ENCODE measurements around the gene DDX20.

Gene DDX20

GRCh38 chr1:111716333-111716732, 39.4 kb upstream of the DDX20 start:
- Histone ChIP-seq H3K4ac (ENCODE audit: low read length) (no peak overlapping the region), H3K18ac (ENCODE audit: low read length) (no peak overlapping the region), H4K8ac (ENCODE audit: low read depth, low read length) (no peak overlapping the region), H3K4me2 (ENCODE audit: insufficient read depth, low read length, poor library complexity, severe bottlenecking) (no peak overlapping the region), H2AK5ac (ENCODE audit: low read depth, low read length) (no peak overlapping the region), H3K9ac (ENCODE audit: low read depth, low read length, poor library complexity) (no peak overlapping the region), H3K36me3 (replicated peaks in 1 of 2; ENCODE audit: control insufficient read depth in 2 of 2, insufficient read depth in 2 of 2, low read length in 2 of 2) (peaks cover 0 to 11% of the 10 kb centered on the region in 2 donors), H4K91ac (ENCODE audit: low read depth, low read length, poor library complexity) (no peak overlapping the region), H3K4me3 (ENCODE audit: low read length in 2 of 2) (no peak overlapping the region), H2AFZ (ENCODE audit: low read length) (no peak overlapping the region), H2BK12ac (ENCODE audit: low read length) (no peak overlapping the region), H3K27ac (replicated peaks; ENCODE audit: low read length) (no peak overlapping the region), H3K79me1 (ENCODE audit: low read depth, low read length) (no peaks in the 10 kb centered on the region), H2BK15ac (ENCODE audit: low read length) (no peak overlapping the region), H3K4me1 (ENCODE audit: control insufficient read depth in 2 of 2, insufficient read depth in 1 of 2, low read depth in 1 of 2, low read length in 2 of 2) (no peaks in the 10 kb centered on the region), H2BK5ac (ENCODE audit: low read length) (no peak overlapping the region), H3K23ac (ENCODE audit: low read depth, low read length, poor library complexity) (no peak overlapping the region), H3K14ac (ENCODE audit: low read length) (no peak overlapping the region), H2BK120ac (ENCODE audit: low read depth, low read length) (no peak overlapping the region), H3K9me3 (replicated peaks in 1 of 2; ENCODE audit: control insufficient read depth in 2 of 2, insufficient read depth in 1 of 2, low read depth in 1 of 2, low read length in 2 of 2) (no peaks in the 10 kb centered on the region), H3K27me3 (ENCODE audit: control insufficient read depth in 3 of 3, insufficient read depth in 3 of 3, low read depth in 1 of 3, low read length in 3 of 3) (no peaks in the 10 kb centered on the region)
- no CpG with 5 or more reads among the region's 3 CpGs for WGBS, 2 donors (ENCODE audit: extremely low coverage in 2 of 2, insufficient read length in 2 of 2, insufficient replicate concordance in 1 of 2)
- DNase-seq (ENCODE audit: low spot score): no peak

GRCh38 chr1:111717450-111717849, 38.3 kb upstream of the DDX20 start:
- Histone ChIP-seq H3K4me1 (ENCODE audit: control insufficient read depth in 2 of 2, insufficient read depth in 1 of 2, low read depth in 1 of 2, low read length in 2 of 2) (no peaks in the 10 kb centered on the region), H2BK12ac (ENCODE audit: low read length) (no peak overlapping the region), H3K36me3 (replicated peaks in 1 of 2; ENCODE audit: control insufficient read depth in 2 of 2, insufficient read depth in 2 of 2, low read length in 2 of 2) (peaks cover 0 to under 1% of the 10 kb centered on the region in 2 donors), H2AK5ac (ENCODE audit: low read depth, low read length) (no peak overlapping the region), H3K4ac (ENCODE audit: low read length) (no peak overlapping the region), H3K27me3 (ENCODE audit: control insufficient read depth in 3 of 3, insufficient read depth in 3 of 3, low read depth in 1 of 3, low read length in 3 of 3) (no peaks in the 10 kb centered on the region), H3K4me2 (ENCODE audit: insufficient read depth, low read length, poor library complexity, severe bottlenecking) (no peak overlapping the region), H3K79me1 (ENCODE audit: low read depth, low read length) (no peaks in the 10 kb centered on the region), H4K8ac (ENCODE audit: low read depth, low read length) (no peak overlapping the region), H2AFZ (ENCODE audit: low read length) (no peak overlapping the region), H3K14ac (ENCODE audit: low read length) (no peak overlapping the region), H2BK120ac (ENCODE audit: low read depth, low read length) (no peak overlapping the region), H3K9ac (ENCODE audit: low read depth, low read length, poor library complexity) (no peak overlapping the region), H3K23ac (ENCODE audit: low read depth, low read length, poor library complexity) (no peak overlapping the region), H3K9me3 (replicated peaks in 1 of 2; ENCODE audit: control insufficient read depth in 2 of 2, insufficient read depth in 1 of 2, low read depth in 1 of 2, low read length in 2 of 2) (no peaks in the 10 kb centered on the region), H4K91ac (ENCODE audit: low read depth, low read length, poor library complexity) (no peak overlapping the region), H3K27ac (replicated peaks; ENCODE audit: low read length) (no peak overlapping the region), H3K18ac (ENCODE audit: low read length) (no peak overlapping the region), H3K4me3 (ENCODE audit: low read length in 2 of 2) (no peak overlapping the region), H2BK5ac (ENCODE audit: low read length) (no peak overlapping the region), H2BK15ac (ENCODE audit: low read length) (no peak overlapping the region)
- WGBS, 2 donors (ENCODE audit: extremely low coverage in 2 of 2, insufficient read length in 2 of 2, insufficient replicate concordance in 1 of 2): no CpG with 5 or more reads among the region's 2 CpGs
- no peak for DNase-seq (ENCODE audit: low spot score)

- no peak overlapping the region for H3K18ac ChIP-seq (ENCODE audit: low read length)
- no peak overlapping the region for H2BK5ac ChIP-seq (ENCODE audit: low read length)
- no peak overlapping the region for H3K9ac ChIP-seq (ENCODE audit: low read depth, low read length, poor library complexity)
- H3K9me3 ChIP-seq (replicated peaks in 1 of 2; ENCODE audit: control insufficient read depth in 2 of 2, insufficient read depth in 1 of 2, low read depth in 1 of 2, low read length in 2 of 2): no peaks in the 10 kb centered on the region
- H4K8ac ChIP-seq (ENCODE audit: low read depth, low read length): no peak overlapping the region
- H3K27ac ChIP-seq (replicated peaks; ENCODE audit: low read length): no peak overlapping the region
- DNase-seq (ENCODE audit: low spot score): no peak
- no peaks in the 10 kb centered on the region for H3K27me3 ChIP-seq (ENCODE audit: control insufficient read depth in 3 of 3, insufficient read depth in 3 of 3, low read depth in 1 of 3, low read length in 3 of 3)
- no peak overlapping the region for H2BK15ac ChIP-seq (ENCODE audit: low read length)
- H3K14ac ChIP-seq (ENCODE audit: low read length): no peak overlapping the region
- no peak overlapping the region for H2BK120ac ChIP-seq (ENCODE audit: low read depth, low read length)
- H3K4me3 ChIP-seq (ENCODE audit: low read length in 2 of 2): no peak overlapping the region
- no peak overlapping the region for H4K91ac ChIP-seq (ENCODE audit: low read depth, low read length, poor library complexity)
- no peak overlapping the region for H3K4me2 ChIP-seq (ENCODE audit: insufficient read depth, low read length, poor library complexity, severe bottlenecking)
- H3K79me1 ChIP-seq (ENCODE audit: low read depth, low read length): no peaks in the 10 kb centered on the region
- H3K4me1 ChIP-seq (ENCODE audit: control insufficient read depth in 2 of 2, insufficient read depth in 1 of 2, low read depth in 1 of 2, low read length in 2 of 2): peaks cover 0 to under 1% of the 10 kb centered on the region in 2 donors
- H2AFZ ChIP-seq (ENCODE audit: low read length): no peak overlapping the region
- no peak overlapping the region for H2AK5ac ChIP-seq (ENCODE audit: low read depth, low read length)
- no peak overlapping the region for H3K23ac ChIP-seq (ENCODE audit: low read depth, low read length, poor library complexity)
- H3K36me3 ChIP-seq (replicated peaks in 1 of 2; ENCODE audit: control insufficient read depth in 2 of 2, insufficient read depth in 2 of 2, low read length in 2 of 2): no peaks in the 10 kb centered on the region
- H3K4ac ChIP-seq (ENCODE audit: low read length): no peak overlapping the region
- H2BK12ac ChIP-seq (ENCODE audit: low read length): no peak overlapping the region
- no CpG with 5 or more reads among the region's 5 CpGs for WGBS, 2 donors (ENCODE audit: extremely low coverage in 2 of 2, insufficient read length in 2 of 2, insufficient replicate concordance in 1 of 2)
These were observed 36.6 kb upstream of the DDX20 start for GRCh38 chr1:111719135-111719534.

- H3K27ac ChIP-seq (replicated peaks; ENCODE audit: low read length): no peak overlapping the region
- H3K27me3 ChIP-seq (ENCODE audit: control insufficient read depth in 3 of 3, insufficient read depth in 3 of 3, low read depth in 1 of 3, low read length in 3 of 3): no peaks in the 10 kb centered on the region
- no peak overlapping the region for H3K4me3 ChIP-seq (ENCODE audit: low read length in 2 of 2)
- H2AK5ac ChIP-seq (ENCODE audit: low read depth, low read length): no peak overlapping the region
- H3K23ac ChIP-seq (ENCODE audit: low read depth, low read length, poor library complexity): no peak overlapping the region
- H2BK5ac ChIP-seq (ENCODE audit: low read length): no peak overlapping the region
- no peaks in the 10 kb centered on the region for H3K36me3 ChIP-seq (replicated peaks in 1 of 2; ENCODE audit: control insufficient read depth in 2 of 2, insufficient read depth in 2 of 2, low read length in 2 of 2)
- H3K4ac ChIP-seq (ENCODE audit: low read length): no peak overlapping the region
- H2AFZ ChIP-seq (ENCODE audit: low read length): no peak overlapping the region
- WGBS, 2 donors (ENCODE audit: extremely low coverage in 2 of 2, insufficient read length in 2 of 2, insufficient replicate concordance in 1 of 2): no CpG with 5 or more reads among the region's 4 CpGs
- H2BK12ac ChIP-seq (ENCODE audit: low read length): no peak overlapping the region
- H2BK120ac ChIP-seq (ENCODE audit: low read depth, low read length): no peak overlapping the region
- no peak overlapping the region for H3K9ac ChIP-seq (ENCODE audit: low read depth, low read length, poor library complexity)
- H3K14ac ChIP-seq (ENCODE audit: low read length): no peak overlapping the region
- H3K4me2 ChIP-seq (ENCODE audit: insufficient read depth, low read length, poor library complexity, severe bottlenecking): no peak overlapping the region
- H3K18ac ChIP-seq (ENCODE audit: low read length): no peak overlapping the region
- no peak for DNase-seq (ENCODE audit: low spot score)
- peaks cover 0 to 5% of the 10 kb centered on the region in 2 donors for H3K4me1 ChIP-seq (ENCODE audit: control insufficient read depth in 2 of 2, insufficient read depth in 1 of 2, low read depth in 1 of 2, low read length in 2 of 2)
- no peaks in the 10 kb centered on the region for H3K9me3 ChIP-seq (replicated peaks in 1 of 2; ENCODE audit: control insufficient read depth in 2 of 2, insufficient read depth in 1 of 2, low read depth in 1 of 2, low read length in 2 of 2)
- no peaks in the 10 kb centered on the region for H3K79me1 ChIP-seq (ENCODE audit: low read depth, low read length)
- H4K8ac ChIP-seq (ENCODE audit: low read depth, low read length): no peak overlapping the region
- H2BK15ac ChIP-seq (ENCODE audit: low read length): no peak overlapping the region
- no peak overlapping the region for H4K91ac ChIP-seq (ENCODE audit: low read depth, low read length, poor library complexity)
These were observed 36.0 kb upstream of the DDX20 start for GRCh38 chr1:111719674-111720132.

Measured in neuronal stem cell (in vitro differentiated cells).